Measurements from ENCODE around the gene RRP36. TPM values are rescaled to one million over a fixed set of nuclear protein-coding genes. Genes with fewer than 3 reads are reported as not detected.

The RRP36 gene
- total and polyA plus RNA-seq, 12 donors = 19.4 to 43.6 (median 25.6) TPM

GRCh38 chr6:43077981-43078511, 56.6 kb downstream of the RRP36 start:
- no peak for ATAC-seq
- DNase-seq = no peak
- no peak for TF ChIP-seq CTCF (IDR thresholded peaks at IDR 0.05)
- intact Hi-C loops (cut with DNase I) = loop anchor here in 2 of 10 donors (5.0 to 10.0 kb wide), 2 partner anchors 57 to 496 kb away; no protein-coding TSS in a partner anchor
- Histone ChIP-seq H3K9me3 (no peaks in the 10 kb centered on the region), H3K4me3 (no peak overlapping the region), H3K27me3 (peaks cover 0 to 18% (median 15%) of the 10 kb centered on the region in 7 donors), H3K4me1 (peaks cover 3 to 18% (median 10%) of the 10 kb centered on the region in 9 donors), H3K27ac (no peak overlapping the region), H3K36me3 (peaks cover 0 to 20% (median 7%) of the 10 kb centered on the region in 9 donors)
- 94% methylated on average over 6 of the region's 6 CpGs for WGBS, 2 donors

- Histone ChIP-seq H3K27ac (no peak overlapping the region), H3K36me3 (peaks cover 0 to 14% (median under 1%) of the 10 kb centered on the region in 9 donors), H3K27me3 (peaks cover 0 to 18% (median 15%) of the 10 kb centered on the region in 7 donors), H3K9me3 (no peaks in the 10 kb centered on the region), H3K4me3 (no peak overlapping the region), H3K4me1 (peaks cover 3 to 18% (median 10%) of the 10 kb centered on the region in 9 donors)
- 85 to 95% methylated on average over 2 of the region's 2 CpGs for WGBS, 2 donors
- DNase-seq (no peak), ATAC-seq (no peak)
- intact Hi-C loops (cut with DNase I) = loop anchor here in 2 of 10 donors (5.0 to 10.0 kb wide), 2 partner anchors 56 to 496 kb away; no protein-coding TSS in a partner anchor
- TF ChIP-seq CTCF (IDR thresholded peaks at IDR 0.05) = no peak
Observed at GRCh38 chr6:43078691-43079090, 57.3 kb downstream of the RRP36 start.

Other genes with a start within 250 kb of the RRP36 start
- 10 to 100 TPM; 10.7 to 15.7 (median 13.8) TPM for gene BICRAL, start 239.6 kb upstream of the RRP36 start, total RNA-seq
- 1 to 10 TPM; 2.7 to 3.5 TPM for gene BICRAL, start 239.6 kb upstream of the RRP36 start, polyA plus RNA-seq
- gene RPL7L1, start 142.0 kb upstream of the RRP36 start, total RNA-seq = 10 to 100 TPM; 39.2 to 52.5 (median 44.7) TPM
- 10 to 100 TPM; 23.7 to 45.9 TPM for gene RPL7L1, start 142.0 kb upstream of the RRP36 start, polyA plus RNA-seq
- gene PTCRA, start 105.6 kb upstream of the RRP36 start, total RNA-seq = not detected
- under 1 TPM in 1 of 2 donors, not detected in 1; 0.09 TPM for gene PTCRA, start 105.6 kb upstream of the RRP36 start, polyA plus RNA-seq
- gene CNPY3, start 92.1 kb upstream of the RRP36 start, total RNA-seq = 10 to 100 TPM; 10.4 to 37.1 (median 15.9) TPM
- gene CNPY3, start 92.1 kb upstream of the RRP36 start, polyA plus RNA-seq = 10 to 100 TPM; 15.4 to 40.4 TPM
- gene GNMT, start 60.9 kb upstream of the RRP36 start, total RNA-seq = 10 to 100 TPM in 1 of 10 donors, 1 to 10 TPM in 2, under 1 TPM in 7; 0.26 to 10.9 (median 0.71) TPM
- 1 to 10 TPM; 2.6 to 6.8 TPM for gene GNMT, start 60.9 kb upstream of the RRP36 start, polyA plus RNA-seq
- gene PEX6, start 42.4 kb upstream of the RRP36 start, total RNA-seq = 10 to 100 TPM; 11.2 to 32.6 (median 17.2) TPM
- 10 to 100 TPM in 1 of 2 donors, 1 to 10 TPM in 1; 9.1 to 16.9 TPM for gene PEX6, start 42.4 kb upstream of the RRP36 start, polyA plus RNA-seq
- 10 to 100 TPM; 28.4 to 47.1 (median 31.8) TPM for gene PPP2R5D, start 37.1 kb upstream of the RRP36 start, total RNA-seq
- gene PPP2R5D, start 37.1 kb upstream of the RRP36 start, polyA plus RNA-seq = 10 to 100 TPM; 23.9 to 35.7 TPM
- 10 to 100 TPM; 22.9 to 38.7 (median 28.3) TPM for gene MEA1, start 7.7 kb upstream of the RRP36 start, total RNA-seq
- gene MEA1, start 7.7 kb upstream of the RRP36 start, polyA plus RNA-seq = 10 to 100 TPM; 51.9 to 74.3 TPM
- gene KLHDC3, start 7.4 kb upstream of the RRP36 start, total RNA-seq = 100 to 1,000 TPM in 4 of 10 donors, 10 to 100 TPM in 6; 78.2 to 165 (median 92.0) TPM
- 100 to 1,000 TPM in 1 of 2 donors, 10 to 100 TPM in 1; 80.2 to 160 TPM for gene KLHDC3, start 7.4 kb upstream of the RRP36 start, polyA plus RNA-seq
- 10 to 100 TPM in 2 of 10 donors, 1 to 10 TPM in 8; 7.1 to 11.2 (median 8.6) TPM for gene CUL7, start 32.2 kb downstream of the RRP36 start, total RNA-seq
- gene CUL7, start 32.2 kb downstream of the RRP36 start, polyA plus RNA-seq = 1 to 10 TPM; 4.2 to 5.6 TPM
- 100 to 1,000 TPM in 3 of 10 donors, 10 to 100 TPM in 7; 76.0 to 139 (median 93.5) TPM for gene MRPL2, start 37.8 kb downstream of the RRP36 start, total RNA-seq
- gene MRPL2, start 37.8 kb downstream of the RRP36 start, polyA plus RNA-seq = 100 to 1,000 TPM; 141 to 165 TPM
- 10 to 100 TPM; 26.3 to 34.2 (median 28.3) TPM for gene KLC4, start 38.0 kb downstream of the RRP36 start, total RNA-seq
- 10 to 100 TPM; 17.9 to 43.7 TPM for gene KLC4, start 38.0 kb downstream of the RRP36 start, polyA plus RNA-seq
- 1 to 10 TPM; 1.0 to 5.9 (median 2.2) TPM for gene PTK7, start 54.7 kb downstream of the RRP36 start, total RNA-seq
- 1 to 10 TPM in 1 of 2 donors, under 1 TPM in 1; 0.80 to 6.3 TPM for gene PTK7, start 54.7 kb downstream of the RRP36 start, polyA plus RNA-seq
- gene SRF, start 149.6 kb downstream of the RRP36 start, total RNA-seq = 10 to 100 TPM; 52.0 to 94.3 (median 70.1) TPM
- gene SRF, start 149.6 kb downstream of the RRP36 start, polyA plus RNA-seq = 10 to 100 TPM; 30.5 to 54.6 TPM
- 10 to 100 TPM in 8 of 10 donors, 1 to 10 TPM in 2; 7.8 to 17.1 (median 13.4) TPM for gene CUL9, start 160.6 kb downstream of the RRP36 start, total RNA-seq
- gene CUL9, start 160.6 kb downstream of the RRP36 start, polyA plus RNA-seq = 10 to 100 TPM in 1 of 2 donors, 1 to 10 TPM in 1; 9.0 to 32.0 TPM
- 10 to 100 TPM; 16.0 to 29.6 (median 25.7) TPM for gene DNPH1, start 207.9 kb downstream of the RRP36 start, total RNA-seq
- gene DNPH1, start 207.9 kb downstream of the RRP36 start, polyA plus RNA-seq = 10 to 100 TPM; 25.0 to 51.3 TPM
- under 1 TPM; 0.22 to 0.69 (median 0.32) TPM for gene TTBK1, start 221.9 kb downstream of the RRP36 start, total RNA-seq
- under 1 TPM; 0.04 to 0.22 TPM for gene TTBK1, start 221.9 kb downstream of the RRP36 start, polyA plus RNA-seq